Stimulated activated CD8-positive, alpha-beta memory T cell treated with anti-CD3 and anti-CD28 coated beads, Interleukin-15, amount 100 ng/mL, for 48 hours (primary cell): ENCODE data around the gene MRPS23.

ENCODE experiments used
- DNase-seq, 2 donors: peaks; one replicate each; pipeline ENCODE4 v3.0.0-alpha.2; 2020; ENCODE audit warnings: low read depth in 2 of 2

MRPS23 gene

DNA sequence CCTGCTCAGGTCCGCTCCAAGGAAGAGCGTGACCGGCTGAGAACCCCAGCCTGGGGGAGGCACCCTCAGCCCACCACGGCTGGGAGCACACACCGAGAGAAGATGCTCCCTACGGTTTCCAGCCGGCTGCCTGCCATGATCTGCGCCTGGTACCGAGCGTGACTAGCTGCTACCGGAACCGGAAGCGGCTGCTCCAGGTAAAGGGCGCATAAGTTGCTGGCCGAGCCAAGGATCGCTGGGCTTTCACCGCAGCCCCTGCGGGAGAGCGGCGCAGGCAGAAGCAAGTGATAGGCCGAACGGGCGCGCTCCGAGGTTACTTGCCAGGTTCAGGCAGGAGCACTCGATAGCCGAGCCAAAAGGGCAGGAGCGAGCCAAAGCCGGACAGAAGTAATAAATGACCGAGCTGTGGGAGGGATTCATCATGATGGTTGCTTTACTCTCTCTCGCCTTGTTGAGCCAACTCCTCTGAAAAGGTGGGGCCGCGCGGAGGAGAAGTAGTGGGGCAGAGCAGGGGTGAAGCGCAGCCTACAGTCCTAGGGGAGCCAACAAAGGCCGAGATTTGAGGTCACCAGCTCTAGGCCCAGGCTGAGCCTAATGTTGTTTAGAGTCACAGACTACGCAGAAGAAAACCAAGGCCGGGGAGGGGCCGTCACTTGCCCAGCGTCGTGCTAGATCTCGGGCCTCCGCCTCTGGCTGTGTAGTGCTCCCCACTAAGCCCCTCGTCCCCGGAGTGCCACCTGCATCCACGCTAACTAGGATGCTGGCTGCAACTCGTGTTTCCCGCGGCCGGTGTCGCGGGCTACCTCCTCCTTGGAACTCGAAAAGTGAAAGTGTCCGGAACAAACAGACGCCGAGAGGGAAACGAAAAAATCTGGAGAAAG, at the start of gene MRPS23:
TSS of gene MRPS23 (minus strand) at position 171 of the 881 bp plus-strand sequence. CDS start at position 137, 34 bp downstream.
- peak; percentile 95 to 96 for DNase-seq

DNA sequence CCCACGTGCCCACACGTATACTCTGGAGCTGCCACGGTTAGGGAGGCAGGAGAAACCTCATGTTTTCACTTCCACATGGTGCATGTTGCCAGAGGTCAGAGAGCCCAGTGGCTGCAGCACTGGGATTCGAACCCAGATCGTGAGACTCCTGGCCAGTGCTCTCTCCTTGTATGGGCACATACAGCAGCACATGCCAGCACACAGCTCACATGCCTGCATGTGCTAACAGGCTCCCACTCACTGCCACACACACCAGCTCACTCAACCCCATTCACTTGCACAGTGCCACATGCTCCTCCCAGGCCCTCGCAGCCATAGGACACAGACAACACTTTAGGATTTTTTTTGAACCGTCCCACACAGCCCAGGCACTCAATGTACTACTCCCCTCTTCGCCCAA, 49.5 kb upstream of the MRPS23 start:
- DNase-seq, result no peak

DNA sequence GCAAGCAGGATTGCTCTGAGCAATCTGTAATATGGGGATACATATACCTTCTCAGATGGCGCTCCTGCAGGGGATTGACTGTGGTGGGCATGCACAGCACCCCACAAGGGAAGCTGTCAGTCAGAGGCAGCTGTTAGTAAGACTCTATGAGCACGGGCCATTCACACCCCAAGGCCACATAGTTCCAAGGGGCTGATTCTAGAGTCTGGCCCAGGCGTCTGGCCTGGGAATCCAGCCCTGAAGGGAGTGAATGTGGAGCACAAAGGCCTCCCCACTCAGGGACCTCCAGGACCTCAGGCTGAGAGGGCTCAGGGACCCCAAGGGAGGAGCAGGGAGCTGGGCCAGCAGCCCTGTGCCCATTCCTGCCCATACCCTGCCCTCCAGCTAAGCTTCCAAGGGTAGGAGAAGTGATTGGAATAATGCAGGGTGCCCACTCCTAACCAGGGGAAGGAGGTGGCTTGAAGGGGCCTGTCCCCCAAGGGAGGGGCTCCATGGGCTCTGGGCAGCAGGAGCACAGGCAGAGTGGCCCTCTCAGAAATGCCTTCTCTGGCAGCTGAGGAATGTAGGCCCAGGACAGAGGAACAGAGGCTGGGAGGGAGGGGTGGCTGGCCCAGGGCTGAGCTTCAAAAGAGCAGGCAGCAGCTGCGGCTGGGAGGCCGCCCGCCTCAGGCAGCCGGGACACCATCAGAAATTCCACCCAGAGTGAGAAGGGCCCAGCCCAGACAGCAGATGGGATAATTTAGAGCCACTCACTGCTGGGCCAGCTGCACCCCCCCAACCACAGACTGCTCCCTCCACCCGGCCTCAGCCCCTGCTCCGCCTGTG, 48.9 kb upstream of the MRPS23 start:
- DNase-seq, result no peak

DNA sequence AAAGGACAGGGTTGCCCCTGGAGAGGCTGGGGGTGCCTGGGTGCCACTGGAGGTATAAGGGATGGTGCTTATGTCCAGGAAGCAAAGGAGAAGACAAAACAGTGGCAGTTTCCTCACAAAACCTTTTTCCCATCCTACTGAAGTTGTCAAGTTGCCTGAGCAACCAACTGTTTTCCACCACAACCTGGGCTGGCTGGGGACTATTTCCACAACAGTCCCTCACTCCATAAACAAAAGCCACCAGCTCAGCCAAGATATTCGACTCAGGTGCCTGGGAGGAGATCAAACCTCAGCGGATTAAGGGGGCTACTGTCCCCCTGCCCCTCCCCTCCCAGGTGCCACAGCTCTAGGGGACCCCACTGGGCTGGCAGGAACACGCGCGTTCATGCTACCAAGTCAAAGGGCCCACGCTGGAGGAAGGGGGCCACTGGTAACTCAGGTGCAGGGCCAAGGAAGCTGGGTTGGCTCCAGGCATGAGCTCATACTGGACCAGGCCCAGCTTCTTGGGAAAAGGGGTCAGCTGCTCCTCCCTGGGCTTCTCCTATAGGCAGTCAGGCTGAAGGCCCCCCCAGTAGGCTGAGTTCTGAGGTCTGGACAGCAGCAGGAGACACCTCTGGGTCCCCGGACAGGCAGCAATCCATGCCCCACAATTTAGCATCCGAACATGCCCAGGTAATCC, 45.7 kb upstream of the MRPS23 start:
- no peak for DNase-seq

DNA sequence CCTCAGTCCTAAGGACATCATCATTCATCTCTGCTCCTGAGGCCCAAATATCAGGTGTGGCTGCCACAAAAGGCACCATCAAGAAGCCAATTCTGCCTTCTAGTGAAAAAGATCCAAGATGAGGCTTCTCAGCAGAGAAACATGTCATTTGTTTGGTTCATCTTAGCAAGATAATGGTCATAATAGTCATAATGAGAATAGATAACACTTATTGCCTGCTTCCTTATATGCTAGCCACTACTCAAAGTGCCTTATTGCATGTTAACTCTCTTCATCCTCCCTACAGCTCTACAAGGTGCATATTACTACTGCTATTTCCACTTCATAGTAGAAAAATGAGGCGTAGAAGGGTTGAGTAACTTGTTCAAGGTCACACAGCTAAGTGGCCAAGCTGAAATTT, 45.0 kb upstream of the MRPS23 start:
- DNase-seq, result no peak

DNA sequence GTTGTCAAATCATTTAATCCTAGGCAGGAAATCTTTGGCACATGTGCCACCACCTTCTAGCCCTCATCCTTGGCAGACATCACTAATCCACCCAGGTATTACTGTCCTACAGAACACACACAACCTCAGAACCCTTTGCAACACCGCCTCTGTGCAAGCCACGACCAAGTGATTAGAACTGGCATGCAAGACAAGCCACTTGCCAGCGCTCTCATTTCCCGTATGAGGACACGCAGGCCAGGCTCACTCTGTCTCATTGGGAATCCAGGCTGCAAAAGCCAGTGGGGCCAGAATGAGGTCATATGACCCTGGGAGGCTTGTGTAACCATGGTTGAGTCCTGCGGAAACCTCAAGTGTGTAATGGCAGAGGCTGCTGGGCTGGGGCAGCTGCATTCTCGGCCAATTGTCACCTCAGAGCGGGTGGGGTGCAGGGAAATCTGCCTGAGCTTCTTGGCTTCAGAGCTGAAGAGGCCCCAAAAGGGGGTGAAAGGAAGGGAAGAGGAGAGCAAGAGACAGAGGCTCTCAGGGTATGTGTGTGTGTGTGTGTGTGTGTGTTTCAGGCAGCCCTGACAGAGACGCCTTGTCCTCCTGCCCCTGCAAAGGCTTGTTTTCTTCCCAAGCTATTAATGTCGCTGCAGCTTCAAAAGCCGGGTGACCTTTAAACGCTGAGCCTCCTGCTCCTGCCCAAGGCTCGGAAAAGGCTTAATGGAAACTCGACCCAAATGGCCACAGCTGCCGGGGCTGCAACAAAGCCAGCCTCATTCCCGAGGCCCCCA, 43.2 kb upstream of the MRPS23 start:
- DNase-seq, result no peak

DNA sequence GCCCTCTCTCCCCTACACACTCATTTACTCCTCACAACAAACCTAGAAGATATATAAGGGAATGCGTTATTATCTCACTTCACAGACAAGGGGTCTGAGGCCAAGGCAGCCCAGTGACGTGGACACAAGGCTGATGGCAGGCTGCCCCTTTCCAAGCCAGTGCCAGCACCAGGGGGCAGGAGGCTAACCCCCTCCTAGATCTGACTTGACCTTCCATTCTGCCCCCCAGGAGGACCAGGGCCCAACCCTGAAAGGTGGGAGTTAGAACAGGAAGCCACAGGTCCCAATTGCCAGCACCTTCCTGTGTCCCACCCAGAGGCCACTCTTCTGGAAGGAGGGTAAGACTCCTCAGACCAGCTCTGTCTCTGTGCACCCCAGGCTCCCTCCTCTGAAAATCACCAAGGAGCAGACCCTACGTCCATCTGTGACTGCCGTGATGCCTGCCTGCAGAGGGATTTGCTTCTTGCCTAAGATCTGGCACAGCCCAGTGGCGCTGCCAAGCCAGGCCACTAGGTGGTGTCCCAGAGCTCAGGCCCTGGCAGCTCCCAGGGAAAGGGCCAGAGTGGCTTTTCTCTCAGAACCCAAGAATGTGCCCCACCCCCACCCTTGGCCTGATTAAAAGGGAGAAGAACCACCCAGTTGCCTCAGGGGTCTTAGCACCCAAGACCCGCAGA, 42.4 kb upstream of the MRPS23 start:
- DNase-seq, result peak; percentile 60 to 66

DNA sequence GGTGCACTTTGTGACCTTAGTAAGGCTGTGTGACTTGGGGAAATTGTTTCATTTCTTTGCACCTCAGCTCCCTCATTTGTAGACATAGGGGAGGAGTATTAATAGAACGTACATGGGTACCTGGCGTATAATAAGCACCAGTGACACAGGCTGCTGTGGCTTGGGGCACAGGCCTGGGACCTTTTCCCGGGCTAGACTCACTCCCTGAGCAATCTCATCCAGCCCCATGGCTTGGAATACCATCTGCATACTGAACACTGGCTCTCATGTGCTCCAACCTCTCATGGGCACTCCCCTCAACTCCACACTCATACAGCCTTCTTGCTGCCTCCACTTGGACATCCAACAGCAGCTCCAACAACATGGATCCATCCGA, 41.0 kb upstream of the MRPS23 start:
- no peak for DNase-seq

DNA sequence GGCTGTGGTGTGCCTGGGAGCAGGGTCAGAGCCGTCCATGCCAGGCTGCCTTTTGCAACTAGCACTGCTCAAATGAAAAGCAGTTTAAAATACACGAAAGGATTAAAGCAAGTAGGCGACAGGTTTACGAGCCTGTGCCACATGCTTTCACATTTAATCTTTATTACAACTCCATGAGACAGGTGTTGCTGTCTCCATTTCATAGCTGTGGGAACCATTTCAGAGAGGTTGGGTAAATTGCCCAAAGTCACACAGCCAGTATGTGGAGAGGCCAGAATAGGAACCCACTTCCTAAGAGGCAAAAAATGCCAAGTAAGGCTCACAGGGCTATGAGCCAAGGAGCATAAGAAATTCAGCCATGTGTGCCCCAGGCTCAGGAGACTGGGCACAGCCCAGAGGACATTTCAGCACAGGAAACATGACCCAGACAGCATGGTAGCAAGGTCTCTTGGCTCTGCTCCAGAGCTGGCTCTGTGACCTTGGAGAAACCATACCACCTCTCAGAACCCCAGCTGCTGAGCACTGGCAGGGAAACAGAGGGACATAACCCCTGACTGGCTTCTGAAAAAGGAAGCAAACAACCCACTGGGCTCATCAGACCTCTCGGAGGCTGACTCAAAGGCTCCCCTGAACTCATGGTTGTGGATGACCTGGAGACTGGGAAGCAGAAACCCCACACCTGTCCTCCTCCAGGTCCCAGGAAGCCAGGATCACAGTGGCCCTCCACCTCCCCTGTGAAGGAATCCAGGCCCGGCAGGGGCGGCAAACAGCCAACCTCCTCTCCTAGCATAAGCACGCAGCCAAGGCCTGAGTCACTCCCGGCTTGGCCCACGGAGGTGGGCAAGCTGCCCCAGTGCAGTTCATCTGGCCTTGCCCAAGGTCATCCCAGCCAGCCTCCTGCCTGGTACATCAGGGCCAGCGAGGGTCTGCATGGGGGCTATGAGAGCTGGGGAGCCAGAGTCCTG, 40.3 kb upstream of the MRPS23 start:
- no peak for DNase-seq

DNA sequence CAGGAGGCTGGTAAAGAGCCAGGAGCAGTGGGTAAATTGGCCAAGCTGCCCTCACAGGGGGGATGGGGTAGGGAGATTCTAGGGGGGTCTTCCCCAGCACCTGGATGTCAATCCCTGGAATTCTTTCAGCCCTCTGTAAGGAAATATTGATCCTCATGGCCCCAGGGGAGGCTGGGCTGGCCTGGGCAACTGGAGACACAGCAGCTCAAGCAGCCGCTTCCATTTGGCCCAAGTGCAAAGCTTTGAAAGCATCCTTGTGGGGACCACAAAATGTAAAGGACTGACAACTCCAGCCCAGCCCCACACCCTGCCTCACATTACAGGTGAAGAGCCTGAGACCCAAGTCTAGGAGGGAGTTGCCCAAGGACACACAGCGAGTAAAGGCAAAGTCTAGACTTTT, 39.4 kb upstream of the MRPS23 start:
- DNase-seq, result no peak

DNA sequence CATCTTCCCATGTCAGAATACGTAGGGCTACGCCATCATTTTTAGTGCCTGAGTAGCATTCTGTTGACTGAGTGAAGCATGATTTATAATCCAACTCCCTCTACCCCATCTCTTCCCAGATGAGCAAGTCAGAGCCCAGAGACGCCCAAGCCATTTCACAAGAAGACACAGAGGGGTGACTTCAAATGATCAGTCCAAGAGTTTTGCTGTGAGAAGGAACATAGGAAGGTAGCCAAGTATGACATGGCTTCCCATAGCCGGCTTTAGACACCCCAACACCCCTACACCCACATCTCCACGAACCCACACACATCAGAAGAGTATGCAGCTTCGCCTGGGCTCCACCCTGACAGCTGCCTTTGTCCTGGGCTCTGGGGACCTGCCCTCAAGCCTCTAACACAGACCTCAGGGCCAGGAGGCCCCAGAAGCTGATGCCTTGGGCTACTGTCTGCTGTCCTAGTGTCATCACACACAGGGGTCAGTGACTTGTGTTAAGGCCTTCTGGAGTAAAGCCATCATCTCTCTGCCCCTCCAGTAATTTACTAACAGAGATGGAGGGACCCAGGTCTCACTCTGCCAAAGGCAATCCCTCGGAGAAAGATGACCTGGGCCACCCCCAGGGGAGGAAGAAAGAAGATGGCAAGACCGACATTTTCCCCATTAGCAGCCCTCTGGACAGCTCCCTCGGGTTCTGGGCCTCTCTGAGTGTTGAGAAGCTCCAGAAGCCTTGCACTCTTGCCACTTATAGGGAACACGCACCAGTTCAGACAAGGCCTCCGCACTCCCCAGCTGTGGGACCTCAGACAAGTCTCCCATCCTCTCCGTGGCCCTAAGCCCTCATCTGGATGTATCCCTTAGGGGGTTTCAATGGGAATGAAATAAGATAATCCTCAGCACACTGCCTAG, 38.7 kb upstream of the MRPS23 start:
- DNase-seq, result no peak

DNA sequence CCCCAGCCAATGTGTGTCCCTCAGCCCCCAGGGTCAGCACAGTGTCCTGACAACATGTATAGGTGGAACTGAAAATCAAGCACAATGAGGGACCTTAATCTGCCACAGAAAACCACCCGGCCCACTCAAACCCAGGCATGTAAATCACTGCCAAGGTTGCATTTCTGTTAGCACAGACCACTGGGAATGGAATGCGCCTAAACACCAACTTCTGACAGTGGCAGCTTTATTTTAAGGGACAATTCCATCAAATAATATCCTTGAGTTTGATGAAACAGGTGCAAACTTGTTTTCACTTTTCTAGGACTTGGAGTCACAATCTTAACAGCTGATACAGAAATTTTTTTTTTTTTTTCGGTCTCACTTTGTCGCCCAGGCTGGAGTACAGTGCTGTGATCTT, 37.3 kb upstream of the MRPS23 start:
- DNase-seq, result no peak

DNA sequence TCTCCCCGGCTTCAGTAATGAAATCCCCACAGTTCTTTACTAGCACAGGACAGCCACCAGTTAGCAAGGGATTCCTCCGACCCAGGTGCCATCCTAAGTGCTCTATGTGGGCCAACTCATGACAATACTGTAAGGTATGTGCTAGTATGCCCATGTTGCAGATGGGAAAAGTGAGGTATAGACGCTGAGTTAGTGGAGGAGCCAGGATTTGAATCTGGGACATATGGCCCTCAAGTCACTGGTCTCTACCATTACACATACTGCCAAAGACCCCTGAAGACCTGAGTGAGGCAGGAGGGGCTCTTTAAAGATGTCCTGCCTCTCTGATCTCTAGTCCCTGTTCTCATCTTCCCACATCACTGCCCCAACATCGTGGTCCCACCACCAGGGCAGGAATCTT, 36.2 kb upstream of the MRPS23 start:
- DNase-seq, result no peak

DNA sequence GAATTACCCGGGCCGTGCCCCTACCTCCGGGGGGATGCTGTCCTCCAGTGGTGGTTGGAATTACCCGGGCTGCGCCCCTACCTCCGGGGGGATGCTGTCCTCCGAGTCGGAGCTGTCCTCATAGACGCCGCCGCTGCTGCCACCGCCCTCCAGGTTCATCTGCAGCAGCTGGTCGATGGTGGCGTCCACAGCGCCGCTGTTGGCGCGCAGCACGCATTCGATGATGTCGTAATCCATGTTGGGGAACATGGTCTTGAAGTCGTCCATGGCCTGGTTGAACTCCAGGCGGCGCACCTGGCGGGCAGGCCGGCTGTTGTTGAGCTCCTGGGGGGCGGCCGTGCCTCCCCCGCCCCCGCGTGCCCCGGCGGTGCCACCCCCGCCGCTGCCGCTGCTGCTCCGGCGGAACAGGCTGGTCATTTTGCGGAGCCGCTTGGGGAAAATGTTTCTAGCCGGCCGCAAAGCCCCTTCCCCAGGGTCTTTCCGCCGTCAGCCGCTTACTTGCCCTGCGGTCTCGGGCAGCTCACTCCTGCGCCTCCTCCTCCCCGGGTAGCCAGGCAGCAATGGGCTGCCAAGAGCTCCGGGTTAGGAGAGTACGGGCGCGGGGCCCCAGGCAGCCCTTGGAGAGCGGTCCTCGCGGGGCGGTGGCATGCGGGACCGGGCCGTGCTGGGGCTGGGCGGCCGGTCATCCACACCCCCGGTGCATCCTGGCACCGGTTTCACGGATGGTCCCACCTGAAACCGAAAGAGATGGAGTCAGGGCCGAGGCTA, 35.5 kb upstream of the MRPS23 start:
- DNase-seq, result no peak

DNA sequence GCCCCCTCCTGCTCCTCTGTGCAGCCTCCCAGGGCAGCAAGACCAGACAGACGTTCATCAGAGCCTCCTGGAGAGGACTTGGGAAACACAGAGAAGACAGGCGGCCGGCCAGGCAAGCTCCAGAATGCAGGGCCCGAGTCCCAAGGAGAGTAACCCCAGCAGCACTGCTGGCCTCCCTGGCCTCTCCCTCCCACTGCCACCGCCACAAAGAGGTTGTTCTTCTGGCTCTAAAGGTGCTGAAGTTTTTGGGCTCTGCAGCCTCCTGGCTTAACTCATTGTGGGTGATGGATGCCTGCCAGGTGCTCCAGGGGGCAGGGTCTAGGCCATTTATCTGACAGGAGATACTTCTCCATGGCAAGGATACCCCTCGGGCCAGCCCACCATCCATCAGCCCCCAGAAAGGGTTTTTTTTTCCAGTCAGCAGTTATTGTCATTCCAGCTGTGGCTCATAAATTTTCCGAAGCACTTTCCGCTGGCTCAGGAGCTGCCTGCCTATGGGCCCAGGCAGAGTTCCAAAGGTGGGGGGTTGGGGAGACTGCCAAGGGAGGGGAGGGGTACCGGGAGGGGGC, 32.0 kb upstream of the MRPS23 start:
- DNase-seq, result no peak

DNA sequence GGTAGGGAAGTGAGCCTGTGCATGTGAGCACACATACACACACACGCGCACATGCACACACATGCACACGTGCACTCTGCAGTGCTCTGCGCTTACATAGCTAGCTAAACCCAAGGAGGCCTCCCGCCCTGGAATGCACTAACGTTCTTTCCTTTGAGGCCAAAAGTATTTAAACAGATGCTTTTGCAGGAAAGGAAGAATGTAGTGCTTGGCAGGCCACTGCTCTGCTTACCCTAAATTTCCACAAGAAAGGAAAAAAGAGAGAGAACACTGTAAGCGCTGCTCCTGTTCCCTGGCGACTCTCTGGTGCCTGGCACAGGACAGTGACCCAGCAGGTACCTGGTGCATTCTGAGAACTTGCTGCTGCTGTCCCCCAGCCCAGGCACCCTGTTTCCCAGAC, 31.3 kb upstream of the MRPS23 start:
- DNase-seq, result no peak

DNA sequence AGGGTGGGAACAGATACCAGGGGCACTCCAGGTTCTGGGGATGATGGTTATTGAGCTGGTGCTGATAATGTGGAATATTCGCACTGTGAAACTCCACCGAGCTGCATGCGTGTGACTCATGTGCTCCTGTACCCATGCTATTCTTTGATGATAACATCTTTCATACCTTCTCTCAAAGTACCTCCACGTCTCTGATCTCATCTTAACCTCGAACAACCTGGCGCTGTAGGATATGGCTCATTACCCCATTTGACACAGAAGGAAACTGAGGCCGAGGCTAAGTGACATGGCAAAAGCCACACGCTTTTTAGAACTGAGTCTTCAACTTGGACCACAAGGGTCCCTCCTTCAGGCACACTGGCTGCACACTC, 30.2 kb upstream of the MRPS23 start:
- DNase-seq, result peak in 1 of 2 donors; percentile 31
